ENCODE results near the gene POR. TPM values are rescaled to one million over a fixed set of nuclear protein-coding genes. Genes with fewer than 3 reads are reported as not detected.

Gene POR
- total RNA-seq, 1 experiment from 2014 or later: 99.3 TPM

DNA sequence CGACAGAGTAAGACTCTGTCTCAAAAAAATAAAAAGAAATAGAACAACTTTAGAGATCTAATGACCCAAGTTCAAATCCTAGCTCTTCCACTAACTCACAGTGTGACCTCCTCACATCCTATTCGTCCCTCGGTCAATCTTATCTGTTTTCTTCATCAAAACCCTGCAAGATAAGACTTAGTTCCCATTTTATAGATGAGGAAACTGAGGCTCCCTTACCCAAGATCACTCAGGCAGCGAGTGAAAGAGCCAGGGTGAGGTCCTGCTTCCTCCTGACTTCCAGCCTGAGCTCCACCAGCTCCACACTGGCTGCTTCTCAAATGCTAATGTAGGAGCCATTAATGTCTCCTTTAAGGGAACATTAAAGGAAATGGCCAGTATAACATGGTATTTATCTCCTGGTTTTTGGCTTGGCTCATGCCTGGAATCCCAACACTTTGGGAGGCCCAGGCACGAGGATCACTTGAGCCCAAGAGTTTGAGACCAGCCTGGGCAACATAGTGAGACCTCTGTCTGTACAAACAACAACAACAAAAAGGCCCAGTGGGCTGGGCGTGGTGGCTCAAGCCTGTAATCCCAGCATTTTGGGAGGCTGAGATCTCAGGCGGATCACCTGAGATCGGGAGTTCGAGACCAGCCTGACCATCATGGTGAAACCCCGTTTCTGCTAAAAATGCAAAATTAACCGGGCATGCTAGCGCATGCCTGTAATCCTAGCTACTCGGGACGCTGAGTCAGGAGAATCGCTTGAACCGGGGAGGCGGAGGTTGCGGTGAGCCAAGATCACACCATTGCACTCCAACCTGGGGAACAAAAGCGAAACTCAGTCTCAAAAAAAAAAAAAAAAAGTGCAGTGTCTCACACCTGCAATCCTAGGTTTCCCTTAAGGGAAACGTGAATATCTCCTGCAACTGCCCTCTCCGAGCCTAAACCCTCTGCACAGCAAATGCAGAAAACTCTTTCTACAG lies 39.6 kb upstream of the POR start:
- TF ChIP-seq, protein P1, sequence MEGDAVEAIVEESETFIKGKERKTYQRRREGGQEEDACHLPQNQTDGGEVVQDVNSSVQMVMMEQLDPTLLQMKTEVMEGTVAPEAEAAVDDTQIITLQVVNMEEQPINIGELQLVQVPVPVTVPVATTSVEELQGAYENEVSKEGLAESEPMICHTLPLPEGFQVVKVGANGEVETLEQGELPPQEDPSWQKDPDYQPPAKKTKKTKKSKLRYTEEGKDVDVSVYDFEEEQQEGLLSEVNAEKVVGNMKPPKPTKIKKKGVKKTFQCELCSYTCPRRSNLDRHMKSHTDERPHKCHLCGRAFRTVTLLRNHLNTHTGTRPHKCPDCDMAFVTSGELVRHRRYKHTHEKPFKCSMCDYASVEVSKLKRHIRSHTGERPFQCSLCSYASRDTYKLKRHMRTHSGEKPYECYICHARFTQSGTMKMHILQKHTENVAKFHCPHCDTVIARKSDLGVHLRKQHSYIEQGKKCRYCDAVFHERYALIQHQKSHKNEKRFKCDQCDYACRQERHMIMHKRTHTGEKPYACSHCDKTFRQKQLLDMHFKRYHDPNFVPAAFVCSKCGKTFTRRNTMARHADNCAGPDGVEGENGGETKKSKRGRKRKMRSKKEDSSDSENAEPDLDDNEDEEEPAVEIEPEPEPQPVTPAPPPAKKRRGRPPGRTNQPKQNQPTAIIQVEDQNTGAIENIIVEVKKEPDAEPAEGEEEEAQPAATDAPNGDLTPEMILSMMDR (conservative IDR thresholded peaks at IDR 0.05; ENCODE audit: low read depth, low read length): no peak
- TF ChIP-seq EZH2 (IDR thresholded peaks at IDR 0.05; ENCODE audit: borderline replicate concordance, low read depth, low read length, poor library complexity, severe bottlenecking): no peak
- Histone ChIP-seq H3K27me3 (replicated peaks; ENCODE audit: insufficient read depth, low read depth, low read length, poor library complexity) (no peaks in the 10 kb centered on the region), H3K36me3 (ENCODE audit: insufficient read depth, low read length, poor library complexity, severe bottlenecking) (no peaks in the 10 kb centered on the region), H3K9me3 (ENCODE audit: low read depth, low read length, poor library complexity, severe bottlenecking) (no peaks in the 10 kb centered on the region), H3K4me1 (ENCODE audit: insufficient read depth, low read length, poor library complexity, severe bottlenecking) (peaks cover 18% of the 10 kb centered on the region), H3K4me3 (ENCODE audit: low read depth, low read length, poor library complexity, severe bottlenecking) (no peak overlapping the region), H3K27ac (ENCODE audit: low read depth, low read length, poor library complexity, severe bottlenecking) (no peak overlapping the region)
- ChIA-PET POLR2A (ENCODE audit: low non-redundant PET) (no interaction called here), CTCF (no interaction called here)
- intact Hi-C loops (cut with micrococcal nuclease; ENCODE audit: unreplicated experiment): no loop called here
- no TSS peak for BruUV-seq (replicated peaks)
- no peak for DNase-seq (ENCODE audit: low spot score)

DNA sequence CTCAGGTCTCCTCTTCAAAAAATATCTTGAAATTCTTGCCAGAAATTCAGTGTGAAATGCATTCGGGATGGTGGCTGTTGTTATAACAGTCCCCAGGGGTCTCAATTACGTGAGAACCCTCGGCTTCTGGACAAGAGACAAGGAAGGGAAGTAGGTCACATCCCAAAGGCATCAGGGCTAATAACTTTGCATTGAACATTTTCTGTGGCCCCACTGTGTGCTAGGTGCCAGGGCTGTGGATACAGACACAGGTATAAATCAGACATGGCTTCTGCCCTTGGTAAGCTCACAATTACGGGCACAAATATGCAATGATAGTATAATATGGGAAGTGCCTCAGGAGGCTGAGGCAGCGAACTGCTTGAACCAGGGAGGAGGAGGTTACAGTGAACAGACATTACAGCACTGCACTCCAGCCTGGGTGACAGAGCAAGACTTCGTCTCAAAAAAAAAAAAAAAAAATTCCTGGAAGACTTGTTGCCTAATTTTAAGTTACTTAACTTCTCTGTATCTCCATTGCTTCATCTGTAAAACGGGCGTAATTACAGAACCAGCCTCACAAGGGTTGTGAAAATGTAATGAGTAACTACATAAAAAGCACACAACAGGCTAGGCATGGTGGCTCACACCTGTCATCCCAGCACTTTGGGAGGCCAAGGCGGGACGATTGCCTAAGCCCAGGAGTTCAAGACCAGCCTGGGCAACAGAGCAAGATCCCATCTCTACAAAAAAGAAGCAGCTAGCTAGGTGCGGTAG lies 38.7 kb upstream of the POR start:
- intact Hi-C loops (cut with micrococcal nuclease; ENCODE audit: unreplicated experiment): no loop called here
- DNase-seq (ENCODE audit: low spot score): no peak
- Histone ChIP-seq H3K9me3 (ENCODE audit: low read depth, low read length, poor library complexity, severe bottlenecking) (no peaks in the 10 kb centered on the region), H3K4me1 (ENCODE audit: insufficient read depth, low read length, poor library complexity, severe bottlenecking) (peaks cover 24% of the 10 kb centered on the region), H3K27me3 (replicated peaks; ENCODE audit: insufficient read depth, low read depth, low read length, poor library complexity) (no peaks in the 10 kb centered on the region), H3K27ac (ENCODE audit: low read depth, low read length, poor library complexity, severe bottlenecking) (no peak overlapping the region), H3K36me3 (ENCODE audit: insufficient read depth, low read length, poor library complexity, severe bottlenecking) (peaks cover 2% of the 10 kb centered on the region), H3K4me3 (ENCODE audit: low read depth, low read length, poor library complexity, severe bottlenecking) (no peak overlapping the region)
- TF ChIP-seq EZH2 (IDR thresholded peaks at IDR 0.05; ENCODE audit: borderline replicate concordance, low read depth, low read length, poor library complexity, severe bottlenecking): no peak
- TF ChIP-seq, protein P1 (conservative IDR thresholded peaks at IDR 0.05; ENCODE audit: low read depth, low read length): no peak
- CTCF ChIA-PET: no interaction called here
- POLR2A ChIA-PET (ENCODE audit: low non-redundant PET): no interaction called here
- no TSS peak for BruUV-seq (replicated peaks)

DNA sequence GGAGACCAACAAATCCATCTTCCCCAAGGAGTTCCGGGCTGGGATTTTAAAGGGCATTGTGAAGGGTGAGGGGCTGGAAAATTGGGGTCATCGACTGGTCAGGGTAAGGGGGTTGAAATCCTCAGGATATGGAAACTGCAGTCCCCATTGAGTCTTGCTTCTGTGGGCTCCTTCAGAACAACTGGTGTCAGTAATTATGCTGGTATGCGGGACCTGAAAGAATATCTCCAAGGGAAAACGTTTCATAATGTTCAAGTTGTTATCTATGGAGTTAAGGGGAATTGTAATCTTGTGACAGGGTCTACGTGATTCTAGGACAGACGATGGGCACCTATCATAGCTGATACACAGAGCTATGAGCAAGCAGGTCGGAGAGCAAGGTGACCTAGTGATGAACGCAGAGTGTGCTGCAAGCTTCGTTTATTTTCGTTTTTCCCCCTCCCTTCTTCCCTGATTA lies 36.6 kb upstream of the POR start:
- TF ChIP-seq, protein P1 (conservative IDR thresholded peaks at IDR 0.05; ENCODE audit: low read depth, low read length): no peak
- no peak for TF ChIP-seq EZH2 (IDR thresholded peaks at IDR 0.05; ENCODE audit: borderline replicate concordance, low read depth, low read length, poor library complexity, severe bottlenecking)
- BruUV-seq (replicated peaks): TSS peak; percentile 82
- POLR2A ChIA-PET (ENCODE audit: low non-redundant PET): no interaction called here
- Histone ChIP-seq H3K9me3 (ENCODE audit: low read depth, low read length, poor library complexity, severe bottlenecking) (no peaks in the 10 kb centered on the region), H3K27me3 (replicated peaks; ENCODE audit: insufficient read depth, low read depth, low read length, poor library complexity) (no peaks in the 10 kb centered on the region), H3K27ac (ENCODE audit: low read depth, low read length, poor library complexity, severe bottlenecking) (peak overlapping the region; percentile 47), H3K36me3 (ENCODE audit: insufficient read depth, low read length, poor library complexity, severe bottlenecking) (peaks cover 21% of the 10 kb centered on the region), H3K4me3 (ENCODE audit: low read depth, low read length, poor library complexity, severe bottlenecking) (peak overlapping the region; percentile 75), H3K4me1 (ENCODE audit: insufficient read depth, low read length, poor library complexity, severe bottlenecking) (peaks cover 18% of the 10 kb centered on the region)
- intact Hi-C loops (cut with micrococcal nuclease; ENCODE audit: unreplicated experiment): no loop called here
- CTCF ChIA-PET: no interaction called here
- no peak for DNase-seq (ENCODE audit: low spot score)

Measured in A673 (cell line).